GM23338 (cell line): ENCODE measurements around the gene KLHL33. TPM values are rescaled to one million over a fixed set of nuclear protein-coding genes. Genes with fewer than 3 reads are reported as not detected.

Experiments used
- ATAC-seq: fragments of 200-7000 bp; cut with Tn5 transposase; 3 replicates; pipeline ENCODE4 v1.9.1; 2020
- DNase-seq: peaks from one replicate; pipeline ENCODE4 v3.0.0-alpha.2; 2015; ENCODE audit warnings: low spot score
- H2AFZ ChIP-seq: fragments of 200-600 bp; sonication (generic); 2 replicates; pipeline ENCODE4 v1.8.0; 2016; ENCODE audit warnings: antibody characterized with exemption, mild to moderate bottlenecking, moderate library complexity
- H3F3A ChIP-seq: fragments of 200-600 bp; sonication (generic); replicated peaks from 2 replicates; pipeline ENCODE4 v1.8.0; 2017; ENCODE audit warnings: antibody characterized with exemption, mixed run types, low read depth
- H3K27ac ChIP-seq: fragments of 200-600 bp; sonication (generic); 2 replicates; pipeline ENCODE4 v1.6.1; 2016; ENCODE audit warnings: low read depth
- H3K27me3 ChIP-seq: fragments of 200-600 bp; sonication (generic); 2 replicates; pipeline ENCODE4 v1.8.0; 2016; ENCODE audit warnings: mild to moderate bottlenecking, mixed run types, moderate library complexity; ENCODE audit not compliant: insufficient read depth
- H3K36me3 ChIP-seq: fragments of 200-600 bp; sonication (generic); 2 replicates; pipeline ENCODE4 v1.8.0; 2016; ENCODE audit warnings: mild to moderate bottlenecking; ENCODE audit not compliant: insufficient read depth
- H3K4me1 ChIP-seq: fragments of 200-600 bp; sonication (generic); 2 replicates; pipeline ENCODE4 v1.8.0; 2016; ENCODE audit warnings: mild to moderate bottlenecking, moderate library complexity; ENCODE audit not compliant: insufficient read depth
- H3K4me2 ChIP-seq: fragments of 200-600 bp; sonication (generic); 2 replicates; pipeline ENCODE4 v1.7.1; 2017; ENCODE audit warnings: mixed run types
- H3K4me3 ChIP-seq: fragments of 200-600 bp; sonication (generic); 2 replicates; pipeline ENCODE4 v1.6.1; 2016; ENCODE audit warnings: mixed run types
- H3K79me2 ChIP-seq: fragments of 200-600 bp; sonication (generic); replicated peaks from 2 replicates; pipeline ENCODE4 v1.8.0; 2017; ENCODE audit warnings: mild to moderate bottlenecking; ENCODE audit not compliant: insufficient read depth
- H3K9me2 ChIP-seq: fragments of 200-600 bp; sonication (generic); 2 replicates; pipeline ENCODE4 v1.8.0; 2017; ENCODE audit not compliant: insufficient read depth
- H4K20me1 ChIP-seq: fragments of 200-600 bp; sonication (generic); replicated peaks from 2 replicates; pipeline ENCODE4 v1.8.0; 2017; ENCODE audit warnings: mild to moderate bottlenecking; ENCODE audit not compliant: insufficient read depth
- H3K27ac Mint-ChIP-seq: 2 replicates; pipeline ENCODE4 v1.8.0; 2020; ENCODE audit warnings: inconsistent platforms, mild to moderate bottlenecking, moderate library complexity, mixed read lengths
- H3K27me3 Mint-ChIP-seq: 3 replicates; pipeline ENCODE4 v1.8.0; 2022; ENCODE audit warnings: low read depth, mild to moderate bottlenecking, moderate library complexity, mixed read lengths, inconsistent platforms; ENCODE audit not compliant: insufficient read depth, poor library complexity
- H3K36me3 Mint-ChIP-seq: 3 replicates; pipeline ENCODE4 v1.8.0; 2021; ENCODE audit warnings: low read depth, mild to moderate bottlenecking, inconsistent platforms, moderate library complexity, mixed read lengths
- H3K4me1 Mint-ChIP-seq: 3 replicates; pipeline ENCODE4 v1.8.0; 2020; ENCODE audit warnings: mild to moderate bottlenecking, inconsistent platforms, mixed read lengths
- H3K4me3 Mint-ChIP-seq: 3 replicates; pipeline ENCODE4 v1.8.0; 2021; ENCODE audit warnings: moderate library complexity, mild to moderate bottlenecking, inconsistent platforms, mixed read lengths
- H3K9me3 Mint-ChIP-seq: 3 replicates; pipeline ENCODE4 v1.8.0; 2020; ENCODE audit warnings: moderate library complexity, mild to moderate bottlenecking, inconsistent platforms, mixed read lengths
- EZH2phosphoT487 ChIP-seq: fragments of 200-600 bp; sonication (generic); IDR thresholded peaks from one replicate; pipeline ENCODE4 v1.8.1; 2018; ENCODE audit warnings: antibody characterized with exemption; ENCODE audit not compliant: unreplicated experiment
- JUNB ChIP-seq: IDR thresholded peaks from one replicate; pipeline ENCODE4 v1.6.1; 2016; ENCODE audit warnings: antibody characterized with exemption; ENCODE audit not compliant: unreplicated experiment
- POLR2AphosphoS5 ChIP-seq: IDR thresholded peaks from 2 replicates; pipeline ENCODE4 v1.6.1; 2016; ENCODE audit warnings: antibody characterized with exemption, low read depth
- REST ChIP-seq: IDR thresholded peaks from one replicate; pipeline ENCODE4 v1.6.1; 2018; ENCODE audit warnings: antibody characterized with exemption; ENCODE audit not compliant: unreplicated experiment
- STAT1 ChIP-seq: IDR thresholded peaks from one replicate; pipeline ENCODE4 v1.6.1; 2016; ENCODE audit warnings: antibody characterized with exemption; ENCODE audit not compliant: unreplicated experiment
- ZNF114 ChIP-seq: fragments of 250-450 bp; sonication (Bioruptor Pico); IDR thresholded peaks from 2 replicates; pipeline ENCODE4 v1.5.0; 2020; ENCODE audit warnings: mild to moderate bottlenecking, moderate library complexity
- polyA plus RNA-seq: library from polyadenylated mRNA; unstranded; fragments of >200 nt; fragmentation: Nextera tagmentation; extraction: Ambion mirVana; gene quantifications from 2 replicates; pipeline ENCODE4 v1.2.1, GENCODE V29; 2016
- total RNA-seq: library from RNA; depleted of rRNA; stranded (reverse); fragments of >200 nt; shearing (Covaris generic); gene quantifications from 2 replicates; pipeline ENCODE4 v1.2.3, GENCODE V29; 2014
- TF ChIP-seq, protein P1 (sequence below): IDR thresholded peaks from 2 replicates; pipeline ENCODE4 v1.6.1; 2016; ENCODE audit warnings: antibody characterized with exemption

Gene KLHL33
- total and polyA plus RNA-seq, 2 experiments from 2014 or later: 0.15 to 0.35 TPM

GRCh38 chr14:20458031-20458789, 22.2 kb upstream of the KLHL33 start:
- H3K4me1 ChIP-seq: peaks cover 29% of the 10 kb centered on the region
- ATAC-seq: no peak
- Mint-ChIP-seq H3K36me3 (peaks cover 5% of the 10 kb centered on the region; the same call in 2 of the 3 replicates), H3K9me3 (peaks cover 11% of the 10 kb centered on the region), H3K27me3 (peaks cover 12% of the 10 kb centered on the region), H3K4me1 (peaks cover 22% of the 10 kb centered on the region), H3K4me3 (0 out of 3 replicates have a peak overlapping the region, but pooled peaks have one; percentile 95), H3K27ac (no peak overlapping the region; the same call in 1 of the 2 replicates)
- H3K4me2 ChIP-seq: no peak overlapping the region
- H3K9me2 ChIP-seq: peaks cover 5% of the 10 kb centered on the region; the same call in 1 of the 2 replicates
- peak; percentile 15 for DNase-seq
- peak overlapping the region; percentile 67 for H3K27ac ChIP-seq
- no peaks in the 10 kb centered on the region for H3K27me3 ChIP-seq
- peaks cover 11% of the 10 kb centered on the region for H4K20me1 ChIP-seq
- H3K36me3 ChIP-seq: peaks cover 17% of the 10 kb centered on the region
- no peak overlapping the region for H2AFZ ChIP-seq
- peaks cover 32% of the 10 kb centered on the region; the same call in 1 of the 2 replicates for H3F3A ChIP-seq
- no peak overlapping the region for H3K4me3 ChIP-seq
- 0 out of 2 replicates have a peak, but pooled peaks have one; percentile 28 for TF ChIP-seq POLR2AphosphoS5
- TF ChIP-seq, protein P1, sequence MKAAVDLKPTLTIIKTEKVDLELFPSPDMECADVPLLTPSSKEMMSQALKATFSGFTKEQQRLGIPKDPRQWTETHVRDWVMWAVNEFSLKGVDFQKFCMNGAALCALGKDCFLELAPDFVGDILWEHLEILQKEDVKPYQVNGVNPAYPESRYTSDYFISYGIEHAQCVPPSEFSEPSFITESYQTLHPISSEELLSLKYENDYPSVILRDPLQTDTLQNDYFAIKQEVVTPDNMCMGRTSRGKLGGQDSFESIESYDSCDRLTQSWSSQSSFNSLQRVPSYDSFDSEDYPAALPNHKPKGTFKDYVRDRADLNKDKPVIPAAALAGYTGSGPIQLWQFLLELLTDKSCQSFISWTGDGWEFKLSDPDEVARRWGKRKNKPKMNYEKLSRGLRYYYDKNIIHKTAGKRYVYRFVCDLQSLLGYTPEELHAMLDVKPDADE: no peak
- no peak for TF ChIP-seq ZNF114 (CRISPR knock-in tag)
- TF ChIP-seq EZH2phosphoT487: no peak
- TF ChIP-seq STAT1: no peak
- TF ChIP-seq REST: no peak
- no peak for TF ChIP-seq JUNB
- peaks cover 42% of the 10 kb centered on the region for H3K79me2 ChIP-seq

DNA sequence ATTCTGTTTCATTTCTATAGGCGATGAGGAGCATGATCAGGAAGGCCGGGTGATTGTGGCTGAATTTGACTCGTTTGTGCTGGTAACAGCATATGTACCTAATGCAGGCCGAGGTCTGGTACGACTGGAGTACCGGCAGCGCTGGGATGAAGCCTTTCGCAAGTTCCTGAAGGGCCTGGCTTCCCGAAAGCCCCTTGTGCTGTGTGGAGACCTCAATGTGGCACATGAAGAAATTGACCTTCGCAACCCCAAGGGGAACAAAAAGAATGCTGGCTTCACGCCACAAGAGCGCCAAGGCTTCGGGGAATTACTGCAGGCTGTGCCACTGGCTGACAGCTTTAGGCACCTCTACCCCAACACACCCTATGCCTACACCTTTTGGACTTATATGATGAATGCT, 21.0 kb upstream of the KLHL33 start:
- H3K4me1 ChIP-seq: peaks cover 30% of the 10 kb centered on the region
- peaks cover 17% of the 10 kb centered on the region for H3K36me3 ChIP-seq
- no peak overlapping the region for H2AFZ ChIP-seq
- peaks cover 29% of the 10 kb centered on the region; the same call in 1 of the 2 replicates for H3F3A ChIP-seq
- TF ChIP-seq POLR2AphosphoS5: no peak
- TF ChIP-seq ZNF114 (CRISPR knock-in tag): no peak
- ATAC-seq: no peak
- peaks cover 48% of the 10 kb centered on the region for H3K79me2 ChIP-seq
- no peak overlapping the region for H3K4me2 ChIP-seq
- H4K20me1 ChIP-seq: peaks cover 11% of the 10 kb centered on the region
- H3K4me1 Mint-ChIP-seq: peaks cover 20% of the 10 kb centered on the region
- no peaks in the 10 kb centered on the region for H3K9me2 ChIP-seq
- peaks cover 16% of the 10 kb centered on the region for H3K36me3 Mint-ChIP-seq
- H3K4me3 ChIP-seq: peak overlapping the region; percentile 65
- peaks cover 11% of the 10 kb centered on the region for H3K9me3 Mint-ChIP-seq
- no peak overlapping the region; the same call in 2 of the 3 replicates for H3K4me3 Mint-ChIP-seq
- H3K27ac ChIP-seq: peak overlapping the region; percentile 92; the same call in 1 of the 2 replicates
- no peak overlapping the region; the same call in 1 of the 2 replicates for H3K27ac Mint-ChIP-seq
- DNase-seq: no peak
- H3K27me3 ChIP-seq: no peaks in the 10 kb centered on the region
- H3K27me3 Mint-ChIP-seq: peaks cover 14% of the 10 kb centered on the region
